Stomach (tissue), 9 donors: ENCODE measurements around the gene SNW1. TPM values are rescaled to one million over a fixed set of nuclear protein-coding genes. Genes with fewer than 3 reads are reported as not detected.

Source experiments
- DNase-seq, 2 donors: peaks; one replicate each; pipeline versions ENCODE4 v3.0.0 to v3.0.0-alpha.2; 2013 to 2019
- H3K27ac ChIP-seq, 5 donors: fragments of 200-600 bp in 4 of 5; sonication (generic) in 4 of 5; one replicate each; pipeline ENCODE4 v1.5.1; 2013 to 2019; ENCODE audit warnings: mild to moderate bottlenecking in 1 of 5, moderate library complexity in 1 of 5
- H3K27me3 ChIP-seq, 3 donors: fragments of 200-600 bp; sonication (generic); one replicate each; pipeline ENCODE4 v1.5.1; 2017 to 2019; ENCODE audit warnings: mixed run types in 1 of 3
- H3K36me3 ChIP-seq, 4 donors: fragments of 200-600 bp; sonication (generic); 1 replicate in 3 of 4; 2 replicates in 1 of 4; pipeline ENCODE4 v1.5.1; 2016 to 2019
- H3K4me1 ChIP-seq, 4 donors: fragments of 200-600 bp; sonication (generic); one replicate each; pipeline ENCODE4 v1.5.1; 2016 to 2019
- H3K4me3 ChIP-seq, 4 donors: fragments of 200-600 bp; sonication (generic) in 3 of 4; one replicate each; pipeline ENCODE4 v1.5.1; 2016 to 2019; ENCODE audit warnings: mild to moderate bottlenecking in 1 of 4
- H3K9me3 ChIP-seq, 4 donors: fragments of 200-600 bp; sonication (generic); one replicate each; pipeline ENCODE4 v1.5.1; 2016 to 2019
- CTCF ChIP-seq, 7 experiments: fragments of 450-650 bp in 4 of 7; fragments of 200-600 bp in 3 of 7; sonication (generic) in 3 of 7; IDR thresholded peaks; one replicate each; pipeline ENCODE4 v1.5.1; 2016 to 2019; ENCODE audit warnings: antibody characterized with exemption in 7 of 7, control low read depth in 2 of 7, mild to moderate bottlenecking in 1 of 7
- EP300 ChIP-seq: sonication (generic); formaldehyde crosslinking; IDR thresholded peaks from one replicate; pipeline ENCODE4 v1.6.1; 2017; ENCODE audit warnings: antibody characterized with exemption
- POLR2A ChIP-seq, 4 donors: fragments of 450-650 bp; IDR thresholded peaks; one replicate each; pipeline ENCODE4 v1.6.1; 2016; ENCODE audit warnings: antibody characterized with exemption in 4 of 4, control low read depth in 2 of 4, mild to moderate bottlenecking in 1 of 4, moderate library complexity in 1 of 4
- POLR2AphosphoS5 ChIP-seq, 3 donors: sonication (generic); formaldehyde crosslinking; IDR thresholded peaks; one replicate each; pipeline ENCODE4 v1.6.1; 2016; ENCODE audit warnings: antibody characterized with exemption in 3 of 3
- WGBS, 5 donors: extraction: QIAGEN DNeasy Blood & Tissue Kit in 3 of 5; methylation state at CpG; one replicate each; pipeline versions ENCODE4 v1.1.5 to v1.1.7; 2013 to 2018; 5-methylcytosine and 5-hydroxymethylcytosine counted together
- intact Hi-C: fragments of 100-400 bp; cut with DNase I; formaldehyde crosslinking; loops from one replicate; pipeline ENCODE4 v1.15.1; 2023; ENCODE audit warnings: low total_unique reads
- polyA plus RNA-seq, 3 donors: library from polyadenylated mRNA; stranded (reverse); fragments of 200-250 nt; gene quantifications; one replicate each; pipeline ENCODE4 v1.2.3, GENCODE V29; 2013
- total RNA-seq, 5 donors: library from RNA; depleted of rRNA; stranded (reverse); fragments of >200 nt; gene quantifications; one replicate each; pipeline versions ENCODE4 v1.1.0 to v1.2.3, GENCODE V29; 2014 to 2016
- donor health status: healthy with polysubstance abuse.
- donor health status: Bipolar disorder and iron deficiency.
- donor health status: healthy.

The SNW1 gene
- total and polyA plus RNA-seq, 8 donors, result 8.2 to 152 (median 41.5) TPM

GRCh38 chr14:77709412-77709811 is 51.5 kb downstream of the SNW1 start:
- intact Hi-C loops, result no loop called here
- H3K27ac ChIP-seq, result no peak overlapping the region
- no peak for DNase-seq
- no peaks in the 10 kb centered on the region for H3K27me3 ChIP-seq
- no peak for TF ChIP-seq EP300
- no peak for TF ChIP-seq POLR2A (IDR thresholded peaks at IDR 0.05)
- TF ChIP-seq POLR2AphosphoS5 (IDR thresholded peaks at IDR 0.05), result no peak
- no peak for TF ChIP-seq CTCF (IDR thresholded peaks at IDR 0.05)
- peaks cover 28 to 62% (median 46%) of the 10 kb centered on the region in 4 donors for H3K4me1 ChIP-seq
- H3K36me3 ChIP-seq, result peaks cover 28 to 53% (median 51%) of the 10 kb centered on the region in 4 donors
- H3K9me3 ChIP-seq, result no peaks in the 10 kb centered on the region
- 33 to 65% (median 46%) methylated on average over 3 of the region's 3 CpGs for WGBS, 5 donors
- H3K4me3 ChIP-seq, result peak overlapping the region in 3 of 4 donors; percentile 89 to 100 (median 98)

GRCh38 chr14:77708749-77709148 is 52.2 kb downstream of the SNW1 start:
- Histone ChIP-seq H3K36me3 (peaks cover 26 to 53% (median 51%) of the 10 kb centered on the region in 4 donors), H3K9me3 (no peaks in the 10 kb centered on the region), H3K4me1 (peaks cover 28 to 62% (median 43%) of the 10 kb centered on the region in 4 donors), H3K27me3 (no peaks in the 10 kb centered on the region), H3K4me3 (peak overlapping the region; percentile 89 to 100 (median 96)), H3K27ac (peak overlapping the region in 3 of 5 donors; percentile 78 to 86 (median 82))
- intact Hi-C loops, result no loop called here
- no peak for DNase-seq
- 8 to 16% (median 12%) methylated on average over 7 of the region's 7 CpGs for WGBS, 5 donors
- TF ChIP-seq CTCF (IDR thresholded peaks at IDR 0.05) (no peak), POLR2AphosphoS5 (IDR thresholded peaks at IDR 0.05) (no peak), POLR2A (IDR thresholded peaks at IDR 0.05) (no peak), EP300 (no peak)

- 0 to 1% (median 1%) methylated on average over 20 to 49 of the region's 49 CpGs for WGBS, 5 donors
- H3K9me3 ChIP-seq, result no peaks in the 10 kb centered on the region
- intact Hi-C loops, result no loop called here
Observed at GRCh38 chr14:77707724-77708408, 53.1 kb downstream of the SNW1 start, which contains the start of the genes ALKBH1 and SLIRP. Gene ALKBH1, minus strand, starts transcription at chr14:77708023. Its CDS starts 19 bp downstream, at chr14:77708004. Gene SLIRP, plus strand, starts transcription at chr14:77708103. Its CDS starts 9 bp downstream, at chr14:77708112.

More at GRCh38 chr14:77707724-77708408, 53.1 kb downstream of the SNW1 start, which contains the start of the genes ALKBH1 and SLIRP:
- peaks cover 34 to 54% (median 53%) of the 10 kb centered on the region in 4 donors for H3K36me3 ChIP-seq
- peak within 1 kb of the TSS; percentile 89 to 100 (median 96) for H3K4me3 ChIP-seq
- H3K27me3 ChIP-seq, result no peaks in the 10 kb centered on the region
- TF ChIP-seq EP300, result no peak
- TF ChIP-seq POLR2A (IDR thresholded peaks at IDR 0.05), result no peak
- TF ChIP-seq POLR2AphosphoS5 (IDR thresholded peaks at IDR 0.05), result peak; percentile 82 to 94 (median 83)
- TF ChIP-seq CTCF (IDR thresholded peaks at IDR 0.05), result peak in 1 of 7 experiments; percentile 22
- H3K4me1 ChIP-seq, result peaks cover 28 to 57% (median 40%) of the 10 kb centered on the region in 4 donors
- peak within 1 kb of the TSS; percentile 62 to 86 (median 82) for H3K27ac ChIP-seq
- peak; percentile 90 to 97 for DNase-seq
